PC-3 (cell line): ENCODE measurements around the gene JTB. TPM values are rescaled to one million over a fixed set of nuclear protein-coding genes. Genes with fewer than 3 reads are reported as not detected.
A peak's percentile ranks its signal among the peaks of the same experiment; 100 is the strongest.

ENCODE experiments used
- ATAC-seq: fragments of 200-7000 bp; cut with Tn5 transposase; 2 replicates; pipeline ENCODE4 v1.9.1; 2020; ENCODE audit warnings: mild to moderate bottlenecking, moderate library complexity
- BruUV-seq: library from RNA; stranded (reverse); fragments of 400-500 nt; replicated peaks from 2 replicates; lab custom pipeline; 2021; lab: Mats Ljungman, UMichigan
- CTCF ChIA-PET: fragments of 300-600 bp; sonication (Branson Sonifier 250); formaldehyde crosslinking; loops from one replicate; lab custom pipeline; 2022; ENCODE audit warnings: antibody characterized with exemption; lab: Charles Lee
- POLR2A ChIA-PET: fragments of 300-600 bp; sonication (Branson Sonifier 250); formaldehyde crosslinking; loops from one replicate; lab custom pipeline; 2022; ENCODE audit warnings: antibody characterized with exemption; ENCODE audit not compliant: unreplicated experiment; lab: Charles Lee
- DNase-seq: peaks from one replicate; pipeline ENCODE4 v3.0.0-alpha.2; 2015
- H2AFZ ChIP-seq: fragments of 300-600 bp; sonication (generic); 2 replicates; pipeline ENCODE4 v1.6.0; 2016; ENCODE audit warnings: antibody characterized with exemption, low read length
- H3F3A ChIP-seq: fragments of 300-600 bp; sonication (generic); one replicate; pipeline ENCODE4 v1.6.0; 2017; ENCODE audit warnings: antibody characterized with exemption, low read length, control low read depth, mild to moderate bottlenecking; ENCODE audit not compliant: unreplicated experiment
- H3K27ac ChIP-seq: fragments of 300-600 bp; sonication (generic); 2 replicates; pipeline ENCODE4 v1.5.1; 2016; ENCODE audit warnings: mild to moderate bottlenecking, low read length
- H3K27me3 ChIP-seq: fragments of 300-600 bp; sonication (generic); 2 replicates; pipeline ENCODE4 v1.6.1; 2016; ENCODE audit warnings: low read length, mixed read lengths
- H3K36me3 ChIP-seq: fragments of 300-600 bp; sonication (generic); 2 replicates; pipeline ENCODE4 v1.6.1; 2016; ENCODE audit warnings: low read depth, mixed run types, low read length, mixed read lengths
- H3K4me1 ChIP-seq: fragments of 300-600 bp; sonication (generic); 2 replicates; pipeline ENCODE4 v1.5.1; 2016; ENCODE audit warnings: low read length; ENCODE audit not compliant: insufficient read depth
- H3K4me2 ChIP-seq: fragments of 300-600 bp; sonication (generic); 2 replicates; pipeline ENCODE4 v1.6.0; 2016; ENCODE audit warnings: low read length
- H3K4me3 ChIP-seq: fragments of 300-600 bp; sonication (generic); 2 replicates; pipeline ENCODE4 v1.5.1; 2016; ENCODE audit warnings: mild to moderate bottlenecking, low read length, mixed read lengths
- H3K79me2 ChIP-seq: fragments of 300-600 bp; sonication (generic); 2 replicates; pipeline ENCODE4 v1.6.1; 2017; ENCODE audit warnings: low read length, mixed read lengths
- H3K9ac ChIP-seq: fragments of 300-600 bp; sonication (generic); 2 replicates; pipeline ENCODE4 v1.6.0; 2016; ENCODE audit warnings: mild to moderate bottlenecking, low read length
- H3K9me2 ChIP-seq: fragments of 300-600 bp; sonication (generic); replicated peaks from 2 replicates; pipeline ENCODE4 v1.6.1; 2016; ENCODE audit warnings: mixed run types, low read length, mixed read lengths
- H3K9me3 ChIP-seq: fragments of 300-600 bp; sonication (generic); 2 replicates; pipeline ENCODE4 v1.6.1; 2016; ENCODE audit warnings: low read length, mixed read lengths
- H4K20me1 ChIP-seq: fragments of 300-600 bp; sonication (generic); 2 replicates; pipeline ENCODE4 v1.6.1; 2016; ENCODE audit warnings: low read length, mixed read lengths
- CTCF ChIP-seq: fragments of 300-600 bp; sonication (generic); conservative IDR thresholded peaks from 2 replicates; pipeline ENCODE4 v1.5.1; 2017; ENCODE audit warnings: antibody characterized with exemption, low read depth, mild to moderate bottlenecking, low read length
- EZH2 ChIP-seq: fragments of 300-600 bp; sonication (generic); IDR thresholded peaks from one replicate; pipeline ENCODE4 v1.6.1; 2017; ENCODE audit warnings: antibody characterized with exemption, mild to moderate bottlenecking, low read length; ENCODE audit not compliant: unreplicated experiment
- EZH2phosphoT487 ChIP-seq: fragments of 300-600 bp; sonication (generic); IDR thresholded peaks from 2 replicates; pipeline ENCODE4 v1.6.1; 2018; ENCODE audit warnings: mild to moderate bottlenecking, antibody characterized with exemption, low read length, borderline replicate concordance
- intact Hi-C: fragments of 100-400 bp; cut with micrococcal nuclease; formaldehyde crosslinking; loops from 2 replicates; pipeline ENCODE4 v1.9.0; 2023
- total RNA-seq: library from RNA; depleted of rRNA; stranded (reverse); fragments of >200 nt; gene quantifications from 2 replicates; pipeline ENCODE4 v1.2.3, GENCODE V29; 2014

JTB gene
- total RNA-seq, 1 experiment from 2014 or later = 377 TPM

DNA sequence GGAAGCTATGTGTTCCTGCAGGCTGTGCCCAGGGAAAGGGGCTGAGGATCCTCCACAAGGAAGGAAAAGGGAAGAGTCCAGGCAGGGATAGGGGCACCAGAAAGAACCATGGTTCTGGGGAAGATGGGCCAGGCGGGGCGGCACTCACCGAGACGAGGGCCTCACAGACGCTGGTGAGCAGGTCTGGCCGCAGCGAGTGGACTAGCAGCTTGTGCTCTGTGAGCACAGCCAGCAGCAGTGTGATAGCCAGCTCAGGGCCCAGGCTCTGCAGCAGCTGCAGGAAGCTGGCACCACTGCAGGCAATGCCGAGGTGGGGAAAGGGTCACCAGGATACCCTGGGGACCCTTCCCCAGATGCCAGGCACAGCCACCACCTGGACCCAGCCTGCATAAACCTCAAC lies 36.7 kb downstream of the JTB start:
- CTCF ChIA-PET = no interaction called here
- Histone ChIP-seq H3F3A (no peaks in the 10 kb centered on the region), H3K9me3 (no peaks in the 10 kb centered on the region), H3K9ac (no peak overlapping the region), H3K27me3 (no peaks in the 10 kb centered on the region), H2AFZ (no peak overlapping the region), H3K27ac (no peak overlapping the region), H3K4me2 (no peak overlapping the region), H4K20me1 (no peaks in the 10 kb centered on the region), H3K9me2 (no peaks in the 10 kb centered on the region), H3K4me1 (peaks cover 9% of the 10 kb centered on the region), H3K36me3 (peaks cover 5% of the 10 kb centered on the region; the same call in 1 of the 2 replicates), H3K79me2 (peaks cover 19% of the 10 kb centered on the region), H3K4me3 (no peak overlapping the region)
- POLR2A ChIA-PET = interaction anchor here (0.6 kb wide), 1 partner anchor 23 kb away, joined by 6 read pairs; the partner anchor contains the start of gene SLC39A1
- DNase-seq (no peak), ATAC-seq (no peak)
- intact Hi-C loops = no loop called here
- BruUV-seq = no TSS peak
- no peak for TF ChIP-seq EZH2phosphoT487
- TF ChIP-seq EZH2 = no peak
- TF ChIP-seq CTCF = no peak

DNA sequence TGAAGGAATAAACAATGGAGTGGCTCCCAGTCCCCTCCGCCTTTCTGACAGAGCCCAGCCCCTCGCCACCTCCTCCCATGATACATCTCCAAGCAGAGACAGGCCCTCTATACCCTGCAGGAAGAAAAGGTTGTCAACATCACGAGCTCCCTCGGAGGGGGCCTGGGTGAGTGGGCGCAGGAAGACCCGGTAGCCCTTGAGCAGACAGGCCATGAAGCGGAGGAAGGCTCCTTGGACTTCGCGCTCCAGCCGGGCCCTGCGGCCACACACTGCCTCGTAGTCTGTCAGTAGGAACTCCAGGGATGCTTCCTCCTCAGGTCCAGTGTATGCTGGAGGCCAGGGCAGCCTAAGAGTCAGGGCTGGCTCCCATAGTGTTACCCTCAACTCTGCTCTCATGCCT lies 38.0 kb downstream of the JTB start:
- no peaks in the 10 kb centered on the region for H3K4me1 ChIP-seq
- no peaks in the 10 kb centered on the region for H3K9me2 ChIP-seq
- H3K4me3 ChIP-seq = no peak overlapping the region
- H3K79me2 ChIP-seq = peaks cover 6% of the 10 kb centered on the region
- POLR2A ChIA-PET = interaction anchor here (0.6 kb wide), 1 partner anchor 39 kb away, joined by 7 read pairs; no protein-coding TSS in a partner anchor
- H3K36me3 ChIP-seq = peaks cover 9% of the 10 kb centered on the region; the same call in 1 of the 2 replicates
- no peak overlapping the region for H3K4me2 ChIP-seq
- no peak for TF ChIP-seq EZH2
- TF ChIP-seq CTCF = no peak
- TF ChIP-seq EZH2phosphoT487 = no peak
- no peaks in the 10 kb centered on the region for H3K27me3 ChIP-seq
- H4K20me1 ChIP-seq = no peaks in the 10 kb centered on the region
- no peak overlapping the region for H3K9ac ChIP-seq
- no peak overlapping the region for H2AFZ ChIP-seq
- TSS peak; percentile 6 for BruUV-seq
- no peaks in the 10 kb centered on the region for H3K9me3 ChIP-seq
- intact Hi-C loops = no loop called here
- CTCF ChIA-PET = no interaction called here
- H3K27ac ChIP-seq = no peak overlapping the region
- DNase-seq = no peak
- ATAC-seq = no peak
- H3F3A ChIP-seq = no peaks in the 10 kb centered on the region

GRCh38 chr1:153938996-153939395 lies 38.5 kb downstream of the JTB start:
- TF ChIP-seq EZH2 (no peak), CTCF (no peak), EZH2phosphoT487 (no peak)

More at GRCh38 chr1:153938996-153939395, 38.5 kb downstream of the JTB start:
- Histone ChIP-seq H3K9me2 (no peaks in the 10 kb centered on the region), H3K27me3 (no peaks in the 10 kb centered on the region), H4K20me1 (no peaks in the 10 kb centered on the region), H3K9me3 (no peaks in the 10 kb centered on the region), H3K79me2 (peaks cover under 1% of the 10 kb centered on the region), H3K36me3 (peaks cover 9% of the 10 kb centered on the region; the same call in 1 of the 2 replicates), H3K4me1 (no peaks in the 10 kb centered on the region), H3F3A (no peaks in the 10 kb centered on the region), H3K27ac (no peak overlapping the region), H3K9ac (no peak overlapping the region), H3K4me2 (no peak overlapping the region), H3K4me3 (no peak overlapping the region), H2AFZ (no peak overlapping the region)
- no peak for ATAC-seq
- intact Hi-C loops = no loop called here
- ChIA-PET POLR2A (no interaction called here), CTCF (no interaction called here)
- no TSS peak for BruUV-seq
- DNase-seq = no peak
